GM23338 (cell line): ENCODE results near the gene SLC2A9. TPM values are rescaled to one million over a fixed set of nuclear protein-coding genes. Genes with fewer than 3 reads are reported as not detected.

Experiments
- ATAC-seq: fragments of 200-7000 bp; cut with Tn5 transposase; 3 replicates; pipeline ENCODE4 v1.9.1; 2020
- DNase-seq: peaks from one replicate; pipeline ENCODE4 v3.0.0-alpha.2; 2015; ENCODE audit warnings: low spot score
- H2AFZ ChIP-seq: fragments of 200-600 bp; sonication (generic); 2 replicates; pipeline ENCODE4 v1.8.0; 2016; ENCODE audit warnings: antibody characterized with exemption, mild to moderate bottlenecking, moderate library complexity
- H3F3A ChIP-seq: fragments of 200-600 bp; sonication (generic); replicated peaks from 2 replicates; pipeline ENCODE4 v1.8.0; 2017; ENCODE audit warnings: antibody characterized with exemption, mixed run types, low read depth
- H3K27ac ChIP-seq: fragments of 200-600 bp; sonication (generic); 2 replicates; pipeline ENCODE4 v1.6.1; 2016; ENCODE audit warnings: low read depth
- H3K27me3 ChIP-seq: fragments of 200-600 bp; sonication (generic); 2 replicates; pipeline ENCODE4 v1.8.0; 2016; ENCODE audit warnings: mild to moderate bottlenecking, mixed run types, moderate library complexity; ENCODE audit not compliant: insufficient read depth
- H3K36me3 ChIP-seq: fragments of 200-600 bp; sonication (generic); 2 replicates; pipeline ENCODE4 v1.8.0; 2016; ENCODE audit warnings: mild to moderate bottlenecking; ENCODE audit not compliant: insufficient read depth
- H3K4me1 ChIP-seq: fragments of 200-600 bp; sonication (generic); 2 replicates; pipeline ENCODE4 v1.8.0; 2016; ENCODE audit warnings: mild to moderate bottlenecking, moderate library complexity; ENCODE audit not compliant: insufficient read depth
- H3K4me2 ChIP-seq: fragments of 200-600 bp; sonication (generic); 2 replicates; pipeline ENCODE4 v1.7.1; 2017; ENCODE audit warnings: mixed run types
- H3K4me3 ChIP-seq: fragments of 200-600 bp; sonication (generic); 2 replicates; pipeline ENCODE4 v1.6.1; 2016; ENCODE audit warnings: mixed run types
- H3K79me2 ChIP-seq: fragments of 200-600 bp; sonication (generic); replicated peaks from 2 replicates; pipeline ENCODE4 v1.8.0; 2017; ENCODE audit warnings: mild to moderate bottlenecking; ENCODE audit not compliant: insufficient read depth
- H3K9me2 ChIP-seq: fragments of 200-600 bp; sonication (generic); 2 replicates; pipeline ENCODE4 v1.8.0; 2017; ENCODE audit not compliant: insufficient read depth
- H4K20me1 ChIP-seq: fragments of 200-600 bp; sonication (generic); replicated peaks from 2 replicates; pipeline ENCODE4 v1.8.0; 2017; ENCODE audit warnings: mild to moderate bottlenecking; ENCODE audit not compliant: insufficient read depth
- H3K27ac Mint-ChIP-seq: 2 replicates; pipeline ENCODE4 v1.8.0; 2020; ENCODE audit warnings: inconsistent platforms, mild to moderate bottlenecking, moderate library complexity, mixed read lengths
- H3K27me3 Mint-ChIP-seq: 3 replicates; pipeline ENCODE4 v1.8.0; 2022; ENCODE audit warnings: low read depth, mild to moderate bottlenecking, moderate library complexity, mixed read lengths, inconsistent platforms; ENCODE audit not compliant: insufficient read depth, poor library complexity
- H3K36me3 Mint-ChIP-seq: 3 replicates; pipeline ENCODE4 v1.8.0; 2021; ENCODE audit warnings: low read depth, mild to moderate bottlenecking, inconsistent platforms, moderate library complexity, mixed read lengths
- H3K4me1 Mint-ChIP-seq: 3 replicates; pipeline ENCODE4 v1.8.0; 2020; ENCODE audit warnings: mild to moderate bottlenecking, inconsistent platforms, mixed read lengths
- H3K4me3 Mint-ChIP-seq: 3 replicates; pipeline ENCODE4 v1.8.0; 2021; ENCODE audit warnings: moderate library complexity, mild to moderate bottlenecking, inconsistent platforms, mixed read lengths
- H3K9me3 Mint-ChIP-seq: 3 replicates; pipeline ENCODE4 v1.8.0; 2020; ENCODE audit warnings: moderate library complexity, mild to moderate bottlenecking, inconsistent platforms, mixed read lengths
- CREB1 ChIP-seq: fragments of 250-450 bp; sonication (Bioruptor Pico); IDR thresholded peaks from 2 replicates; pipeline ENCODE4 v1.5.0; 2020; ENCODE audit warnings: low read depth, mild to moderate bottlenecking, moderate library complexity
- EZH2 ChIP-seq: fragments of 200-600 bp; sonication (generic); IDR thresholded peaks from one replicate; pipeline ENCODE4 v1.8.0; 2017; ENCODE audit warnings: antibody characterized with exemption, mild to moderate bottlenecking, low read depth; ENCODE audit not compliant: unreplicated experiment
- EZH2phosphoT487 ChIP-seq: fragments of 200-600 bp; sonication (generic); IDR thresholded peaks from one replicate; pipeline ENCODE4 v1.8.1; 2018; ENCODE audit warnings: antibody characterized with exemption; ENCODE audit not compliant: unreplicated experiment
- JUNB ChIP-seq: IDR thresholded peaks from one replicate; pipeline ENCODE4 v1.6.1; 2016; ENCODE audit warnings: antibody characterized with exemption; ENCODE audit not compliant: unreplicated experiment
- NANOG ChIP-seq: IDR thresholded peaks from 2 replicates; pipeline ENCODE4 v1.6.1; 2016; ENCODE audit warnings: antibody characterized with exemption, borderline replicate concordance
- POLR2AphosphoS5 ChIP-seq: IDR thresholded peaks from 2 replicates; pipeline ENCODE4 v1.6.1; 2016; ENCODE audit warnings: antibody characterized with exemption, low read depth
- STAT1 ChIP-seq: IDR thresholded peaks from one replicate; pipeline ENCODE4 v1.6.1; 2016; ENCODE audit warnings: antibody characterized with exemption; ENCODE audit not compliant: unreplicated experiment
- ZNF114 ChIP-seq: fragments of 250-450 bp; sonication (Bioruptor Pico); IDR thresholded peaks from 2 replicates; pipeline ENCODE4 v1.5.0; 2020; ENCODE audit warnings: mild to moderate bottlenecking, moderate library complexity
- ZNF331 ChIP-seq: fragments of 250-450 bp; sonication (Bioruptor Pico); IDR thresholded peaks from 2 replicates; pipeline ENCODE4 v1.5.0; 2020; ENCODE audit warnings: low read depth, mild to moderate bottlenecking, moderate library complexity
- polyA plus RNA-seq: library from polyadenylated mRNA; unstranded; fragments of >200 nt; fragmentation: Nextera tagmentation; extraction: Ambion mirVana; gene quantifications from 2 replicates; pipeline ENCODE4 v1.2.1, GENCODE V29; 2016
- total RNA-seq: library from RNA; depleted of rRNA; stranded (reverse); fragments of >200 nt; shearing (Covaris generic); gene quantifications from 2 replicates; pipeline ENCODE4 v1.2.3, GENCODE V29; 2014
- TF ChIP-seq, protein P1 (sequence below): fragments of 250-450 bp; sonication (Bioruptor Pico); IDR thresholded peaks from 2 replicates; pipeline ENCODE4 v1.5.0; 2020; ENCODE audit warnings: mild to moderate bottlenecking, moderate library complexity
- TF ChIP-seq, protein P2 (sequence below): IDR thresholded peaks from one replicate; pipeline ENCODE4 v1.6.1; 2018; ENCODE audit warnings: antibody characterized with exemption; ENCODE audit not compliant: unreplicated experiment
- TF ChIP-seq, protein P3 (sequence below), 2 experiments: fragments of 200-600 bp in 1 of 2; sonication (generic) in 1 of 2; conservative IDR thresholded peaks; 2 replicates each; pipeline versions ENCODE4 v1.5.1 to v1.6.1; 2016 to 2017; ENCODE audit warnings: antibody characterized with exemption in 2 of 2, low read depth in 2 of 2, mild to moderate bottlenecking in 2 of 2, moderate library complexity in 1 of 2
- TF ChIP-seq, protein P4 (sequence below): IDR thresholded peaks from 2 replicates; pipeline ENCODE4 v1.6.1; 2016; ENCODE audit warnings: antibody characterized with exemption

The SLC2A9 gene
- total and polyA plus RNA-seq, 2 experiments from 2014 or later: 0.21 to 0.40 TPM

DNA sequence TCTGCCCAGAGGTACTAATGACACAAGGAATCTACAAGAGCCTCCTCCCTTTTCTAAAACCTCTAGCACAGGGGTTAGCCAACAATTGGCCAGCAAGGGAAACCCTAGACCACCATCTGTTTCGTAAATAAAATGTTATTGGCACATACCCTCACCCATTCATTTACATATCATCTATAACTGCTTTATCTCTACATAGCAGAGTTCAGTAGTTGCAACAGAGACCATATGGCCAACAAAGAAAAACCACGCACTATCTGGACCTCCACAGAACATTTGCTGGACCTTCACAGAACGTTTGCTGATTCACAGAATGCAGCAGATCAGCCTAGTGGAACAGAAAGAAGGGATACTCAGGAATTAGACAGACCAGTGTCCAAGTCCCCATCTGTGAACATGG is 9.4 kb downstream of the SLC2A9 start:
- DNase-seq: no peak
- no peaks in the 10 kb centered on the region for H3K9me2 ChIP-seq
- Mint-ChIP-seq H3K4me1 (no peaks in the 10 kb centered on the region; the same call in 2 of the 3 replicates), H3K4me3 (no peak overlapping the region), H3K9me3 (no peaks in the 10 kb centered on the region), H3K27me3 (peaks cover 5% of the 10 kb centered on the region), H3K36me3 (no peaks in the 10 kb centered on the region), H3K27ac (no peak overlapping the region)
- H3K27me3 ChIP-seq: no peaks in the 10 kb centered on the region
- ATAC-seq: no peak
- no peak overlapping the region for H3K27ac ChIP-seq
- no peak overlapping the region for H3K4me3 ChIP-seq
- H3K4me2 ChIP-seq: no peak overlapping the region
- H3K4me1 ChIP-seq: no peaks in the 10 kb centered on the region
- no peaks in the 10 kb centered on the region for H3K36me3 ChIP-seq
- no peaks in the 10 kb centered on the region for H3K79me2 ChIP-seq
- TF ChIP-seq, protein P1, sequence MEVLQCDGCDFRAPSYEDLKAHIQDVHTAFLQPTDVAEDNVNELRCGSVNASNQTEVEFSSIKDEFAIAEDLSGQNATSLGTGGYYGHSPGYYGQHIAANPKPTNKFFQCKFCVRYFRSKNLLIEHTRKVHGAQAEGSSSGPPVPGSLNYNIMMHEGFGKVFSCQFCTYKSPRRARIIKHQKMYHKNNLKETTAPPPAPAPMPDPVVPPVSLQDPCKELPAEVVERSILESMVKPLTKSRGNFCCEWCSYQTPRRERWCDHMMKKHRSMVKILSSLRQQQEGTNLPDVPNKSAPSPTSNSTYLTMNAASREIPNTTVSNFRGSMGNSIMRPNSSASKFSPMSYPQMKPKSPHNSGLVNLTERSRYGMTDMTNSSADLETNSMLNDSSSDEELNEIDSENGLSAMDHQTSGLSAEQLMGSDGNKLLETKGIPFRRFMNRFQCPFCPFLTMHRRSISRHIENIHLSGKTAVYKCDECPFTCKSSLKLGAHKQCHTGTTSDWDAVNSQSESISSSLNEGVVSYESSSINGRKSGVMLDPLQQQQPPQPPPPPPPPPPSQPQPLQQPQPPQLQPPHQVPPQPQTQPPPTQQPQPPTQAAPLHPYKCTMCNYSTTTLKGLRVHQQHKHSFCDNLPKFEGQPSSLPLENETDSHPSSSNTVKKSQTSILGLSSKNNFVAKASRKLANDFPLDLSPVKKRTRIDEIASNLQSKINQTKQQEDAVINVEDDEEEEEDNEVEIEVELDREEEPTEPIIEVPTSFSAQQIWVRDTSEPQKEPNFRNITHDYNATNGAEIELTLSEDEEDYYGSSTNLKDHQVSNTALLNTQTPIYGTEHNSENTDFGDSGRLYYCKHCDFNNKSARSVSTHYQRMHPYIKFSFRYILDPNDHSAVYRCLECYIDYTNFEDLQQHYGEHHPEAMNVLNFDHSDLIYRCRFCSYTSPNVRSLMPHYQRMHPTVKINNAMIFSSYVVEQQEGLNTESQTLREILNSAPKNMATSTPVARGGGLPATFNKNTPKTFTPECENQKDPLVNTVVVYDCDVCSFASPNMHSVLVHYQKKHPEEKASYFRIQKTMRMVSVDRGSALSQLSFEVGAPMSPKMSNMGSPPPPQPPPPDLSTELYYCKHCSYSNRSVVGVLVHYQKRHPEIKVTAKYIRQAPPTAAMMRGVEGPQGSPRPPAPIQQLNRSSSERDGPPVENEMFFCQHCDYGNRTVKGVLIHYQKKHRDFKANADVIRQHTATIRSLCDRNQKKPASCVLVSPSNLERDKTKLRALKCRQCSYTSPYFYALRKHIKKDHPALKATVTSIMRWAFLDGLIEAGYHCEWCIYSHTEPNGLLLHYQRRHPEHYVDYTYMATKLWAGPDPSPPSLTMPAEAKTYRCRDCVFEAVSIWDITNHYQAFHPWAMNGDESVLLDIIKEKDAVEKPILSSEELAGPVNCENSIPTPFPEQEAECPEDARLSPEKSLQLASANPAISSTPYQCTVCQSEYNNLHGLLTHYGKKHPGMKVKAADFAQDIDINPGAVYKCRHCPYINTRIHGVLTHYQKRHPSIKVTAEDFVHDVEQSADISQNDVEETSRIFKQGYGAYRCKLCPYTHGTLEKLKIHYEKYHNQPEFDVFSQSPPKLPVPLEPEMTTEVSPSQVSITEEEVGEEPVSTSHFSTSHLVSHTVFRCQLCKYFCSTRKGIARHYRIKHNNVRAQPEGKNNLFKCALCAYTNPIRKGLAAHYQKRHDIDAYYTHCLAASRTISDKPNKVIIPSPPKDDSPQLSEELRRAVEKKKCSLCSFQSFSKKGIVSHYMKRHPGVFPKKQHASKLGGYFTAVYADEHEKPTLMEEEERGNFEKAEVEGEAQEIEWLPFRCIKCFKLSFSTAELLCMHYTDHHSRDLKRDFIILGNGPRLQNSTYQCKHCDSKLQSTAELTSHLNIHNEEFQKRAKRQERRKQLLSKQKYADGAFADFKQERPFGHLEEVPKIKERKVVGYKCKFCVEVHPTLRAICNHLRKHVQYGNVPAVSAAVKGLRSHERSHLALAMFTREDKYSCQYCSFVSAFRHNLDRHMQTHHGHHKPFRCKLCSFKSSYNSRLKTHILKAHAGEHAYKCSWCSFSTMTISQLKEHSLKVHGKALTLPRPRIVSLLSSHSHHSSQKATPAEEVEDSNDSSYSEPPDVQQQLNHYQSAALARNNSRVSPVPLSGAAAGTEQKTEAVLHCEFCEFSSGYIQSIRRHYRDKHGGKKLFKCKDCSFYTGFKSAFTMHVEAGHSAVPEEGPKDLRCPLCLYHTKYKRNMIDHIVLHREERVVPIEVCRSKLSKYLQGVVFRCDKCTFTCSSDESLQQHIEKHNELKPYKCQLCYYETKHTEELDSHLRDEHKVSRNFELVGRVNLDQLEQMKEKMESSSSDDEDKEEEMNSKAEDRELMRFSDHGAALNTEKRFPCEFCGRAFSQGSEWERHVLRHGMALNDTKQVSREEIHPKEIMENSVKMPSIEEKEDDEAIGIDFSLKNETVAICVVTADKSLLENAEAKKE: no peak
- no peak for TF ChIP-seq POLR2AphosphoS5
- TF ChIP-seq, protein P2, sequence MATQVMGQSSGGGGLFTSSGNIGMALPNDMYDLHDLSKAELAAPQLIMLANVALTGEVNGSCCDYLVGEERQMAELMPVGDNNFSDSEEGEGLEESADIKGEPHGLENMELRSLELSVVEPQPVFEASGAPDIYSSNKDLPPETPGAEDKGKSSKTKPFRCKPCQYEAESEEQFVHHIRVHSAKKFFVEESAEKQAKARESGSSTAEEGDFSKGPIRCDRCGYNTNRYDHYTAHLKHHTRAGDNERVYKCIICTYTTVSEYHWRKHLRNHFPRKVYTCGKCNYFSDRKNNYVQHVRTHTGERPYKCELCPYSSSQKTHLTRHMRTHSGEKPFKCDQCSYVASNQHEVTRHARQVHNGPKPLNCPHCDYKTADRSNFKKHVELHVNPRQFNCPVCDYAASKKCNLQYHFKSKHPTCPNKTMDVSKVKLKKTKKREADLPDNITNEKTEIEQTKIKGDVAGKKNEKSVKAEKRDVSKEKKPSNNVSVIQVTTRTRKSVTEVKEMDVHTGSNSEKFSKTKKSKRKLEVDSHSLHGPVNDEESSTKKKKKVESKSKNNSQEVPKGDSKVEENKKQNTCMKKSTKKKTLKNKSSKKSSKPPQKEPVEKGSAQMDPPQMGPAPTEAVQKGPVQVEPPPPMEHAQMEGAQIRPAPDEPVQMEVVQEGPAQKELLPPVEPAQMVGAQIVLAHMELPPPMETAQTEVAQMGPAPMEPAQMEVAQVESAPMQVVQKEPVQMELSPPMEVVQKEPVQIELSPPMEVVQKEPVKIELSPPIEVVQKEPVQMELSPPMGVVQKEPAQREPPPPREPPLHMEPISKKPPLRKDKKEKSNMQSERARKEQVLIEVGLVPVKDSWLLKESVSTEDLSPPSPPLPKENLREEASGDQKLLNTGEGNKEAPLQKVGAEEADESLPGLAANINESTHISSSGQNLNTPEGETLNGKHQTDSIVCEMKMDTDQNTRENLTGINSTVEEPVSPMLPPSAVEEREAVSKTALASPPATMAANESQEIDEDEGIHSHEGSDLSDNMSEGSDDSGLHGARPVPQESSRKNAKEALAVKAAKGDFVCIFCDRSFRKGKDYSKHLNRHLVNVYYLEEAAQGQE: no peak
- TF ChIP-seq ZNF331 (CRISPR knock-in tag): no peak
- no peak for TF ChIP-seq NANOG
- TF ChIP-seq STAT1: no peak
- TF ChIP-seq, protein P3, sequence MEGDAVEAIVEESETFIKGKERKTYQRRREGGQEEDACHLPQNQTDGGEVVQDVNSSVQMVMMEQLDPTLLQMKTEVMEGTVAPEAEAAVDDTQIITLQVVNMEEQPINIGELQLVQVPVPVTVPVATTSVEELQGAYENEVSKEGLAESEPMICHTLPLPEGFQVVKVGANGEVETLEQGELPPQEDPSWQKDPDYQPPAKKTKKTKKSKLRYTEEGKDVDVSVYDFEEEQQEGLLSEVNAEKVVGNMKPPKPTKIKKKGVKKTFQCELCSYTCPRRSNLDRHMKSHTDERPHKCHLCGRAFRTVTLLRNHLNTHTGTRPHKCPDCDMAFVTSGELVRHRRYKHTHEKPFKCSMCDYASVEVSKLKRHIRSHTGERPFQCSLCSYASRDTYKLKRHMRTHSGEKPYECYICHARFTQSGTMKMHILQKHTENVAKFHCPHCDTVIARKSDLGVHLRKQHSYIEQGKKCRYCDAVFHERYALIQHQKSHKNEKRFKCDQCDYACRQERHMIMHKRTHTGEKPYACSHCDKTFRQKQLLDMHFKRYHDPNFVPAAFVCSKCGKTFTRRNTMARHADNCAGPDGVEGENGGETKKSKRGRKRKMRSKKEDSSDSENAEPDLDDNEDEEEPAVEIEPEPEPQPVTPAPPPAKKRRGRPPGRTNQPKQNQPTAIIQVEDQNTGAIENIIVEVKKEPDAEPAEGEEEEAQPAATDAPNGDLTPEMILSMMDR (conservative IDR thresholded peaks at IDR 0.05; ENCODE audit: low read depth in 2 of 2): no peak
- TF ChIP-seq EZH2phosphoT487: no peak
- TF ChIP-seq, protein P4, sequence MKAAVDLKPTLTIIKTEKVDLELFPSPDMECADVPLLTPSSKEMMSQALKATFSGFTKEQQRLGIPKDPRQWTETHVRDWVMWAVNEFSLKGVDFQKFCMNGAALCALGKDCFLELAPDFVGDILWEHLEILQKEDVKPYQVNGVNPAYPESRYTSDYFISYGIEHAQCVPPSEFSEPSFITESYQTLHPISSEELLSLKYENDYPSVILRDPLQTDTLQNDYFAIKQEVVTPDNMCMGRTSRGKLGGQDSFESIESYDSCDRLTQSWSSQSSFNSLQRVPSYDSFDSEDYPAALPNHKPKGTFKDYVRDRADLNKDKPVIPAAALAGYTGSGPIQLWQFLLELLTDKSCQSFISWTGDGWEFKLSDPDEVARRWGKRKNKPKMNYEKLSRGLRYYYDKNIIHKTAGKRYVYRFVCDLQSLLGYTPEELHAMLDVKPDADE: no peak
- no peak for TF ChIP-seq JUNB
- no peak for TF ChIP-seq CREB1 (CRISPR knock-in tag)
- TF ChIP-seq ZNF114 (CRISPR knock-in tag): no peak
- no peak for TF ChIP-seq EZH2
- H3F3A ChIP-seq: no peaks in the 10 kb centered on the region
- no peaks in the 10 kb centered on the region for H4K20me1 ChIP-seq
- no peak overlapping the region for H2AFZ ChIP-seq
